WTC11 (cell line): ENCODE data around the gene SLC8B1. TPM values are rescaled to one million over a fixed set of nuclear protein-coding genes. Genes with fewer than 3 reads are reported as not detected.
A peak's percentile ranks its signal among the peaks of the same experiment; 100 is the strongest.

Experiments
- ATAC-seq: fragments of 200-7000 bp; cut with Tn5 transposase; 2 replicates; pipeline ENCODE4 v1.10.0; 2021; ENCODE audit warnings: mild to moderate bottlenecking, moderate library complexity
- CTCF ChIA-PET: fragments of 300-600 bp; sonication (Branson Sonifier 250); formaldehyde crosslinking; loops from one replicate; lab custom pipeline; 2021; ENCODE audit warnings: antibody characterized with exemption; lab: Charles Lee
- POLR2A ChIA-PET: fragments of 350-600 bp; sonication (Branson Sonifier 250); formaldehyde crosslinking; loops from one replicate; lab custom pipeline; 2021; ENCODE audit warnings: antibody characterized with exemption; lab: Charles Lee
- DNase-seq: peaks from one replicate; pipeline ENCODE4 v3.0.0; 2021; ENCODE audit warnings: low spot score
- H3K27ac Mint-ChIP-seq: 2 replicates; pipeline ENCODE4 v1.8.0; 2021; ENCODE audit warnings: mixed read lengths
- H3K27me3 Mint-ChIP-seq: 2 replicates; pipeline ENCODE4 v1.8.0; 2021; ENCODE audit warnings: low read depth, mild to moderate bottlenecking, moderate library complexity, mixed read lengths
- H3K36me3 Mint-ChIP-seq: 2 replicates; pipeline ENCODE4 v1.8.0; 2021; ENCODE audit warnings: mixed read lengths
- H3K4me1 Mint-ChIP-seq: 2 replicates; pipeline ENCODE4 v1.8.0; 2022; ENCODE audit warnings: mixed read lengths
- H3K4me3 Mint-ChIP-seq: 2 replicates; pipeline ENCODE4 v1.8.0; 2021; ENCODE audit warnings: mild to moderate bottlenecking, moderate library complexity, mixed read lengths
- H3K9me3 Mint-ChIP-seq: 2 replicates; pipeline ENCODE4 v1.8.0; 2021; ENCODE audit warnings: mixed read lengths
- CREB1 ChIP-seq: sonication (generic); formaldehyde crosslinking; IDR thresholded peaks from 2 replicates; pipeline ENCODE4 v1.8.0; 2023; ENCODE audit warnings: mild to moderate bottlenecking, missing genetic modification reagents
- FOXJ3 ChIP-seq: sonication (generic); formaldehyde crosslinking; IDR thresholded peaks from 2 replicates; pipeline ENCODE4 v1.9.0; 2021; ENCODE audit warnings: missing genetic modification reagents, mild to moderate bottlenecking, borderline replicate concordance
- GRHL2 ChIP-seq: fragments of 250-450 bp; sonication (Bioruptor Pico); IDR thresholded peaks from 2 replicates; pipeline ENCODE4 v1.8.0; 2022; ENCODE audit warnings: mild to moderate bottlenecking, moderate library complexity; ENCODE audit not compliant: insufficient replicate concordance, severe bottlenecking
- KAT7 ChIP-seq: sonication (generic); formaldehyde crosslinking; IDR thresholded peaks from 2 replicates; pipeline ENCODE4 v1.8.1; 2023; ENCODE audit warnings: missing genetic modification reagents, mild to moderate bottlenecking, borderline replicate concordance
- MXD4 ChIP-seq: fragments of 250-450 bp; sonication (Bioruptor Pico); IDR thresholded peaks from 2 replicates; pipeline ENCODE4 v1.8.0; 2021; ENCODE audit warnings: mild to moderate bottlenecking, moderate library complexity, borderline replicate concordance
- MYBL2 ChIP-seq: sonication (generic); formaldehyde crosslinking; IDR thresholded peaks from 2 replicates; pipeline ENCODE4 v1.8.1; 2023; ENCODE audit warnings: mild to moderate bottlenecking, moderate library complexity, missing genetic modification reagents
- NFATC4 ChIP-seq: fragments of 250-450 bp; sonication (Bioruptor Pico); IDR thresholded peaks from 2 replicates; pipeline ENCODE4 v1.9.0; 2021; ENCODE audit warnings: mild to moderate bottlenecking
- NFE2L1 ChIP-seq: sonication (generic); formaldehyde crosslinking; IDR thresholded peaks from 2 replicates; pipeline ENCODE4 v1.8.1; 2023; ENCODE audit warnings: missing genetic modification reagents
- SMAD4 ChIP-seq: sonication (generic); formaldehyde crosslinking; IDR thresholded peaks from 2 replicates; pipeline ENCODE4 v1.8.0; 2022; ENCODE audit warnings: mild to moderate bottlenecking, missing genetic modification reagents
- ZNF121 ChIP-seq: sonication (generic); formaldehyde crosslinking; IDR thresholded peaks from 2 replicates; pipeline ENCODE4 v1.8.0; 2023; ENCODE audit warnings: missing genetic modification reagents
- ZNF138 ChIP-seq: sonication (generic); formaldehyde crosslinking; conservative IDR thresholded peaks from 2 replicates; pipeline ENCODE4 v1.8.1; 2022; ENCODE audit warnings: mild to moderate bottlenecking, moderate library complexity, missing genetic modification reagents
- ZNF416 ChIP-seq: fragments of 250-450 bp; sonication (Bioruptor Pico); IDR thresholded peaks from 2 replicates; pipeline ENCODE4 v1.9.0; 2021; ENCODE audit warnings: mild to moderate bottlenecking, inconsistent platforms
- total RNA-seq: library from RNA; stranded (reverse); gene quantifications from 3 replicates; pipeline ENCODE4 v1.2.3, GENCODE V29; 2021
- TF ChIP-seq, protein P1 (sequence below): sonication (generic); formaldehyde crosslinking; IDR thresholded peaks from 2 replicates; pipeline ENCODE4 v1.8.1; 2022; ENCODE audit warnings: missing genetic modification reagents, borderline replicate concordance
- TF ChIP-seq, protein P2 (sequence below): sonication (generic); formaldehyde crosslinking; conservative IDR thresholded peaks from 2 replicates; pipeline ENCODE4 v1.8.1; 2023; ENCODE audit warnings: mild to moderate bottlenecking, low read depth, missing genetic modification reagents, moderate library complexity
- TF ChIP-seq, protein P3 (sequence below): fragments of 250-450 bp; sonication (Bioruptor Pico); IDR thresholded peaks from 2 replicates; pipeline ENCODE4 v1.9.0; 2021; ENCODE audit warnings: mild to moderate bottlenecking, borderline replicate concordance
- TF ChIP-seq, protein P4 (sequence below): sonication (generic); formaldehyde crosslinking; IDR thresholded peaks from 2 replicates; pipeline ENCODE4 v1.8.1; 2023; ENCODE audit warnings: mild to moderate bottlenecking, missing genetic modification reagents, borderline replicate concordance

Gene SLC8B1
- total RNA-seq, 1 experiment from 2014 or later, result 13.8 TPM

DNA sequence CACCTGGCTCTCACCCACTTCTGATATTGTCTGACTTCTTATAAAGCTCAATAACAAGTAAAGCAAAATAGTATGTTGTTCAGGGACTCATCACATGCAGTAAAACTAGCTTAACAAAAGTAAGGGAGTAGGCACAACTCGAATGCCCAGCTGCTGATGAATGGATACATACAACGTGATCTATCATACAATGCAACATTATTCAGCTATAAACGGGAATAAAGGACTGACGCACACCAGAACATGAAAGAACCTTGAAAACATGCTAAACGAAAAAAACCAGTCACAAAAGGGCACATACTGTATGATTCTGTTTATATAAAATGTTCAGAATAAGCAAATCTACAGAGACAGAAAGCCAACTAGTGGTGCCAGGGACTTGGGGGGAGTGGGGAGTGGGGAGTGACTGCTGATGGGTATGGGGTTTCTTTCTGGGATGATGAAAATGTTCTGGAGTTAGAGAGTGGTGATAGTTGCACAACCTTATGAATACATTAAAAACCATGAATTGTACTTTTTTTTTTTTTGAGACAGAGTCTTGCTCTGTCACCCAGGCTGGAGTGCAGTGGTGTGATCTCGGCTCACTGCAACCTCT lies 34.6 kb upstream of the SLC8B1 start:
- ChIA-PET CTCF (interaction anchor here (0.6 kb wide), 2 partner anchors 56 to 194 kb away, joined by 3 read pairs; no protein-coding TSS in a partner anchor), POLR2A (interaction anchor here (0.6 kb wide), 1 partner anchor 290 kb away, joined by 3 read pairs; no protein-coding TSS in a partner anchor)
- Mint-ChIP-seq H3K9me3 (no peaks in the 10 kb centered on the region), H3K4me3 (no peak overlapping the region), H3K4me1 (no peaks in the 10 kb centered on the region), H3K36me3 (peaks cover 5% of the 10 kb centered on the region), H3K27ac (0 out of 2 replicates have a peak overlapping the region, but pooled peaks have one; percentile 19), H3K27me3 (no peaks in the 10 kb centered on the region)
- no peak for DNase-seq
- TF ChIP-seq ZNF138 (no peak), NFATC4 (CRISPR knock-in tag) (no peak), MXD4 (CRISPR knock-in tag) (no peak), SMAD4 (CRISPR knock-in tag) (no peak), MYBL2 (CRISPR knock-in tag) (no peak), ZNF416 (CRISPR knock-in tag) (no peak), CREB1 (CRISPR knock-in tag) (no peak), KAT7 (no peak), FOXJ3 (CRISPR knock-in tag) (no peak), ZNF121 (CRISPR knock-in tag) (no peak), NFE2L1 (CRISPR knock-in tag) (no peak), GRHL2 (CRISPR knock-in tag) (no peak)
- TF ChIP-seq, protein P1, sequence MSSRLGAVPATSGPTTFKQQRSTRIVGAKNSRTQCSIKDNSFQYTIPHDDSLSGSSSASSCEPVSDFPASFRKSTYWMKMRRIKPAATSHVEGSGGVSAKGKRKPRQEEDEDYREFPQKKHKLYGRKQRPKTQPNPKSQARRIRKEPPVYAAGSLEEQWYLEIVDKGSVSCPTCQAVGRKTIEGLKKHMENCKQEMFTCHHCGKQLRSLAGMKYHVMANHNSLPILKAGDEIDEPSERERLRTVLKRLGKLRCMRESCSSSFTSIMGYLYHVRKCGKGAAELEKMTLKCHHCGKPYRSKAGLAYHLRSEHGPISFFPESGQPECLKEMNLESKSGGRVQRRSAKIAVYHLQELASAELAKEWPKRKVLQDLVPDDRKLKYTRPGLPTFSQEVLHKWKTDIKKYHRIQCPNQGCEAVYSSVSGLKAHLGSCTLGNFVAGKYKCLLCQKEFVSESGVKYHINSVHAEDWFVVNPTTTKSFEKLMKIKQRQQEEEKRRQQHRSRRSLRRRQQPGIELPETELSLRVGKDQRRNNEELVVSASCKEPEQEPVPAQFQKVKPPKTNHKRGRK (CRISPR knock-in tag), result no peak
- TF ChIP-seq, protein P2, sequence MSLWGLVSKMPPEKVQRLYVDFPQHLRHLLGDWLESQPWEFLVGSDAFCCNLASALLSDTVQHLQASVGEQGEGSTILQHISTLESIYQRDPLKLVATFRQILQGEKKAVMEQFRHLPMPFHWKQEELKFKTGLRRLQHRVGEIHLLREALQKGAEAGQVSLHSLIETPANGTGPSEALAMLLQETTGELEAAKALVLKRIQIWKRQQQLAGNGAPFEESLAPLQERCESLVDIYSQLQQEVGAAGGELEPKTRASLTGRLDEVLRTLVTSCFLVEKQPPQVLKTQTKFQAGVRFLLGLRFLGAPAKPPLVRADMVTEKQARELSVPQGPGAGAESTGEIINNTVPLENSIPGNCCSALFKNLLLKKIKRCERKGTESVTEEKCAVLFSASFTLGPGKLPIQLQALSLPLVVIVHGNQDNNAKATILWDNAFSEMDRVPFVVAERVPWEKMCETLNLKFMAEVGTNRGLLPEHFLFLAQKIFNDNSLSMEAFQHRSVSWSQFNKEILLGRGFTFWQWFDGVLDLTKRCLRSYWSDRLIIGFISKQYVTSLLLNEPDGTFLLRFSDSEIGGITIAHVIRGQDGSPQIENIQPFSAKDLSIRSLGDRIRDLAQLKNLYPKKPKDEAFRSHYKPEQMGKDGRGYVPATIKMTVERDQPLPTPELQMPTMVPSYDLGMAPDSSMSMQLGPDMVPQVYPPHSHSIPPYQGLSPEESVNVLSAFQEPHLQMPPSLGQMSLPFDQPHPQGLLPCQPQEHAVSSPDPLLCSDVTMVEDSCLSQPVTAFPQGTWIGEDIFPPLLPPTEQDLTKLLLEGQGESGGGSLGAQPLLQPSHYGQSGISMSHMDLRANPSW, result no peak
- TF ChIP-seq, protein P3, sequence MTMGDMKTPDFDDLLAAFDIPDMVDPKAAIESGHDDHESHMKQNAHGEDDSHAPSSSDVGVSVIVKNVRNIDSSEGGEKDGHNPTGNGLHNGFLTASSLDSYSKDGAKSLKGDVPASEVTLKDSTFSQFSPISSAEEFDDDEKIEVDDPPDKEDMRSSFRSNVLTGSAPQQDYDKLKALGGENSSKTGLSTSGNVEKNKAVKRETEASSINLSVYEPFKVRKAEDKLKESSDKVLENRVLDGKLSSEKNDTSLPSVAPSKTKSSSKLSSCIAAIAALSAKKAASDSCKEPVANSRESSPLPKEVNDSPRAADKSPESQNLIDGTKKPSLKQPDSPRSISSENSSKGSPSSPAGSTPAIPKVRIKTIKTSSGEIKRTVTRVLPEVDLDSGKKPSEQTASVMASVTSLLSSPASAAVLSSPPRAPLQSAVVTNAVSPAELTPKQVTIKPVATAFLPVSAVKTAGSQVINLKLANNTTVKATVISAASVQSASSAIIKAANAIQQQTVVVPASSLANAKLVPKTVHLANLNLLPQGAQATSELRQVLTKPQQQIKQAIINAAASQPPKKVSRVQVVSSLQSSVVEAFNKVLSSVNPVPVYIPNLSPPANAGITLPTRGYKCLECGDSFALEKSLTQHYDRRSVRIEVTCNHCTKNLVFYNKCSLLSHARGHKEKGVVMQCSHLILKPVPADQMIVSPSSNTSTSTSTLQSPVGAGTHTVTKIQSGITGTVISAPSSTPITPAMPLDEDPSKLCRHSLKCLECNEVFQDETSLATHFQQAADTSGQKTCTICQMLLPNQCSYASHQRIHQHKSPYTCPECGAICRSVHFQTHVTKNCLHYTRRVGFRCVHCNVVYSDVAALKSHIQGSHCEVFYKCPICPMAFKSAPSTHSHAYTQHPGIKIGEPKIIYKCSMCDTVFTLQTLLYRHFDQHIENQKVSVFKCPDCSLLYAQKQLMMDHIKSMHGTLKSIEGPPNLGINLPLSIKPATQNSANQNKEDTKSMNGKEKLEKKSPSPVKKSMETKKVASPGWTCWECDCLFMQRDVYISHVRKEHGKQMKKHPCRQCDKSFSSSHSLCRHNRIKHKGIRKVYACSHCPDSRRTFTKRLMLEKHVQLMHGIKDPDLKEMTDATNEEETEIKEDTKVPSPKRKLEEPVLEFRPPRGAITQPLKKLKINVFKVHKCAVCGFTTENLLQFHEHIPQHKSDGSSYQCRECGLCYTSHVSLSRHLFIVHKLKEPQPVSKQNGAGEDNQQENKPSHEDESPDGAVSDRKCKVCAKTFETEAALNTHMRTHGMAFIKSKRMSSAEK (CRISPR knock-in tag), result no peak
- TF ChIP-seq, protein P4, sequence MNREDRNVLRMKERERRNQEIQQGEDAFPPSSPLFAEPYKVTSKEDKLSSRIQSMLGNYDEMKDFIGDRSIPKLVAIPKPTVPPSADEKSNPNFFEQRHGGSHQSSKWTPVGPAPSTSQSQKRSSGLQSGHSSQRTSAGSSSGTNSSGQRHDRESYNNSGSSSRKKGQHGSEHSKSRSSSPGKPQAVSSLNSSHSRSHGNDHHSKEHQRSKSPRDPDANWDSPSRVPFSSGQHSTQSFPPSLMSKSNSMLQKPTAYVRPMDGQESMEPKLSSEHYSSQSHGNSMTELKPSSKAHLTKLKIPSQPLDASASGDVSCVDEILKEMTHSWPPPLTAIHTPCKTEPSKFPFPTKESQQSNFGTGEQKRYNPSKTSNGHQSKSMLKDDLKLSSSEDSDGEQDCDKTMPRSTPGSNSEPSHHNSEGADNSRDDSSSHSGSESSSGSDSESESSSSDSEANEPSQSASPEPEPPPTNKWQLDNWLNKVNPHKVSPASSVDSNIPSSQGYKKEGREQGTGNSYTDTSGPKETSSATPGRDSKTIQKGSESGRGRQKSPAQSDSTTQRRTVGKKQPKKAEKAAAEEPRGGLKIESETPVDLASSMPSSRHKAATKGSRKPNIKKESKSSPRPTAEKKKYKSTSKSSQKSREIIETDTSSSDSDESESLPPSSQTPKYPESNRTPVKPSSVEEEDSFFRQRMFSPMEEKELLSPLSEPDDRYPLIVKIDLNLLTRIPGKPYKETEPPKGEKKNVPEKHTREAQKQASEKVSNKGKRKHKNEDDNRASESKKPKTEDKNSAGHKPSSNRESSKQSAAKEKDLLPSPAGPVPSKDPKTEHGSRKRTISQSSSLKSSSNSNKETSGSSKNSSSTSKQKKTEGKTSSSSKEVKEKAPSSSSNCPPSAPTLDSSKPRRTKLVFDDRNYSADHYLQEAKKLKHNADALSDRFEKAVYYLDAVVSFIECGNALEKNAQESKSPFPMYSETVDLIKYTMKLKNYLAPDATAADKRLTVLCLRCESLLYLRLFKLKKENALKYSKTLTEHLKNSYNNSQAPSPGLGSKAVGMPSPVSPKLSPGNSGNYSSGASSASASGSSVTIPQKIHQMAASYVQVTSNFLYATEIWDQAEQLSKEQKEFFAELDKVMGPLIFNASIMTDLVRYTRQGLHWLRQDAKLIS (CRISPR knock-in tag), result no peak
- no peak for ATAC-seq
